ENCODE measurements around the gene CHMP4A.

Gene CHMP4A

DNA sequence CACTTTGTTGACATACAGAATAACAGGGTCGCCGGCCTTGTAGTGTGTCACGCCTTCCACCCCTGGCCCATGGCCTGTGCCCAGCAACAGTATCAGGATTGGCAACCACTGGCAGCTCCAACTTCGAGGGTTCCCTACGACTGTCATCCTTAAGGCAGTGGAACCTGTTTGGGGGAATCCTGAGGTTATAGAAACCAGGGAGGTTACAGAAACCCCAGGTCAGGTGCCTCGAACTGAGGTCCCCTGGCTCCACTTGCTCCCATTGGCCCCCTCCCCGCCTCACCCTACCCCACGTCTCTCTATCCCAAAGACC is 18.5 kb downstream of the CHMP4A start:
- DNase-seq: no peak

DNA sequence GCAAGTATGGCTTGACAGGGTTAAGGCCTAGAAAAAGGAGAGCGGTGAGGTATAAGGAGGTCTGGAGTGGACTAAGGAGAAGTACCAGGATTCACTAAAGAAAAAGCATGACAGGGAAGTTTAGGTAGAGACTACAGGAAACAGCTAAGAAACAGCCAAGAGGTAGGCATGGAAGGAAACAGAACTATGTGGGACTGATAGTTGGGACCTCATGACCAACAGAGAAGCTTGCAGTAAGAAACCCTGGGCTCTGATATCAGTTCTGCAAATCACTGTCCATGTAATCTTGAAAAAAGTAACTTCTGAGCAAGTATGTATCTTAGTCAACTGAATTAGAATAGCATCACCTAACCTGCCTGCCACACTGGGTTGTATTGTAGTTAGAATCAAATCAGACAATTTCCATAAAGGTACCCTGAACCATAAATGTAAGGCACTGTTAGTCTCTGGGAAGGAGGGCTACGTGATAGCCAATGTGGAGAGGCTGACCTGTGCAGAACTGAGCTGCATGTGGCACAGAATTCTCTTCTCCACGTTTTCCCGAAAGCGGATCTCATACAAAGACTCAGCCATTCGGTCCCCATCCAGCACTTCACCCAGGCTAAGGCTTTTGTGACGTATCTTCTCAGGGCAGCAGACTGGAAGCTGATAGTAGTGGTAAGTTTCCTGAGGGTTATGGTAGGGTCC is 19.0 kb downstream of the CHMP4A start:
- DNase-seq: no peak

DNA sequence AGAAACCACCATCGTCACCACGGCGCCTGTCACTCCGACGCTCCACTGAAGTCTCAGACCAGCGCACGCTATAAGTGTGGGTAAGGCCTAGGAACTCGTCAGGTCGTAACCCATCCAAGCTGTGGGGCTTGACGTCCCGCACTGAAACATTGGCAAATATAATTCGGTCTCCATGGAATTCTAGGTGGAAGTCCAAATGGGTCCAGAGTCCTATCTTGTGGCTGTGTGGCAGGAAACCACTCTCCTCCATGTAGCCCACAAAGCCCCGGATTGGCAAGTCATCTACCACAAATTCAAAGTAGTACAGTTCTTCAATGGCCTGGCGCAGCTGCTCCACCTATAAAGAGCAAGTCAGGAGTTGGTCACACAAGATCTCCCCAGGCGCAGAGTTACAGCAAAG is 20.4 kb downstream of the CHMP4A start:
- DNase-seq: no peak

DNA sequence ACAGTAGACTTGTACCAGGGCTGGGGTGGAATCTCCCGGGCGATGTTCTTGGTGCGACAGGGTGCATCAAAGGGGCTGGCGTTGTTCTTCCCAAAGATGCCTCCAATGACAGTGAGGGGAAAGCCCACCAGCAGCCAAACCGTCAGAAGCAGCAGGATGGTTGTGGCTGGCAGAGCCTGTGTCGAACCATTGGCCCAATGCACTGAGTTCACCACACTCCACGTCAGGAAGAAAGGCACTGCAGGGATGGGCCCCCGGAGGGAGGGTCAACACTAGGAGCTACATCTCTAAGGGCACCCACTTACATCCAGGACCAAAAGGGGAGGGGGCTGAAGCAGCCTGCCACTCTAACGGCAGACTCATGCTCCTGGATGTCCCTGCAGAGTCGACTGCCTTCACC is 22.9 kb downstream of the CHMP4A start:
- no peak for DNase-seq

DNA sequence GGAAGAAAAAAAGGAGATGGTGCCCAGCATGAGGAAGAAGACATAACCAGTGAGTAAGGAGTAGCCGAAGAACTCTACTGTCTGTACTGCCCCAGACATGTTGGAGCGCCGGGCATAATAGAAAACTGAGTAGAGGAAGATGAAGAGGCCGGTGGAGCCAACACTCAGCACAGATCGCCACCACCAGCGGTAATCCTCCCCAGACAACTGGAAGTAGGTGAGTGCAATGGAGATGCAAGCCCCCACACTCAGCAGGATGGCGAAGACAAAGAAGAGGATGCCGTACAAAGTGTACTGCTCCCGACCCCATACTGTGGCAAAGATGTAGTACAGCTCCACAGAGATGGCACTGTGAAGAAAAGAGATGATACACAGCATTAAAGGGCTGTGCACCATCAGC is 23.8 kb downstream of the CHMP4A start:
- DNase-seq: no peak

DNA sequence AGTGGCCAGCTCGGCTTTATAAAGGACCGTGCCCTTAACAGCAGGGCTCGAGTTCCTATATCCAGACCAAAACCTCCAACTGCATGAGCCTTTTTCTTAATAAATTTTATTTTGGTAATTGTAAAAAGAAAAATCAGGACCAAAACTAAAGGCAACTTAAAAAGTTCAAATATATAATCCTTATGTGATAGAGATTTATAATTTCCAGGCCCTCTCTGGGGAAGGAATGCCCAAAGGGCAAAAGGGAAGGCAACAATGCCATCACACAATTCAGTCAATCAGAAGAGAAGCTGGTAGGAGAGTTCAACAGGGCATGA is 24.3 kb downstream of the CHMP4A start:
- no peak for DNase-seq

DNA sequence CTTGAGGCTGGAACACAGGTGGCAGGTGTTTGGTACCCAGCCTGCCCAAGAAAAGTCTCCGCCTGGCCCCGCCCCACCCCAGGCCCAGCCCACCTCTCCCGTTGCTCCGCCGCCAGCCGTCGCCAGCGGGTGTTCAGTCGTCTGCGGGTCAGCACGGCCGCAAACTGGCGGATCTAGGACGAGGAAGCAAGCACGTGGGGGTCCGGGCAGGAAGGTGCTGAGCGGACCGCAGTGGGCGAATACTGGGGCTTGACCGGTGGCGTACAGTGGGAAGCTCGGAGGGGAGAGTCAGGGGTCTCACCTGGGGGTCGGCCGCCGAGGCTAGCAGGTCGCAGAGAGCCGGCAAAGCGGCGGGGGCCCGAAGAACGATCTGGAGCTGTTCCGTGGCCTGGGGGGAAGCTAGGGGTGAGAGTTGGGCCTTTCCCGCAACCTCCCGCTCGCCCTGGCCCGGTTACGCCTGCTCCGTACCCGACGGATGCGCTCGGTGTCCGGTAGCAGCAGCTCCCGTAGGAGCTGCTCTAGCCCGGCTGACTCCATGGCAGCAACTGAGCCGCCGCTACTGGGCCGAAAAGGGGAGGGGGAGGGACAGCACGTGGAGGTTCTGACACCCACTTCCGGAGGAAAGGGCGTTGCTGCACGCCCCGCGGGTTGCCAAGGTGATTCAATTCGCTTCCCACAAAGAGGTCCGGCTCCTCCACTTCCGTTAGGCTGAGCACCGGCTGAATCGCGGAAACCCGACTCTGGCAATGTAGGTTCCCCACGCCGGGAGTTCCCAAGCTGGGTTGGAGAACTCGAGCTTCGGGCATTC is 24.8 kb downstream of the CHMP4A start, which contains the start of gene IPO4:
IPO4 (minus strand) TSS at position 566 of the 808 bp plus-strand sequence; CDS start at position 537, 29 bp downstream.
- DNase-seq: peak; percentile 94 to 99

DNA sequence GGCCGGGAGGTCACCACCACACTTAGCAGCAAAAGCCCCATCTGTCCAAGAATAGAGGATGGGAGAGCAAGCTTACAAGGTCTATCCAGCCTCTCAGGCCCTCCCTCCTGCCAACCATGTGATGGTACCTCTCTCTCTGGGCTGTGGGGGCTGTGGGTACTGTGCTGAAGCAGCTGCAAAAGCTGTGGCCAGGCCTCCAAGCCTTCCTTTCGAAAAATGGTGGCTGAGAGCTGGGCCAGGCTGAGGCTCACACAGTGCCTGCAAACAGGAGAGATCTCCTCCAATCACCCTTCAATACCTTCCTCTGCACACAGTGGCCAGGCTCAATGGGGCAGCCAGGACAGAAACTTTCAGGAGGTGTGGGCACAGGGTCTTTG is 25.8 kb downstream of the CHMP4A start:
- no peak for DNase-seq

DNA sequence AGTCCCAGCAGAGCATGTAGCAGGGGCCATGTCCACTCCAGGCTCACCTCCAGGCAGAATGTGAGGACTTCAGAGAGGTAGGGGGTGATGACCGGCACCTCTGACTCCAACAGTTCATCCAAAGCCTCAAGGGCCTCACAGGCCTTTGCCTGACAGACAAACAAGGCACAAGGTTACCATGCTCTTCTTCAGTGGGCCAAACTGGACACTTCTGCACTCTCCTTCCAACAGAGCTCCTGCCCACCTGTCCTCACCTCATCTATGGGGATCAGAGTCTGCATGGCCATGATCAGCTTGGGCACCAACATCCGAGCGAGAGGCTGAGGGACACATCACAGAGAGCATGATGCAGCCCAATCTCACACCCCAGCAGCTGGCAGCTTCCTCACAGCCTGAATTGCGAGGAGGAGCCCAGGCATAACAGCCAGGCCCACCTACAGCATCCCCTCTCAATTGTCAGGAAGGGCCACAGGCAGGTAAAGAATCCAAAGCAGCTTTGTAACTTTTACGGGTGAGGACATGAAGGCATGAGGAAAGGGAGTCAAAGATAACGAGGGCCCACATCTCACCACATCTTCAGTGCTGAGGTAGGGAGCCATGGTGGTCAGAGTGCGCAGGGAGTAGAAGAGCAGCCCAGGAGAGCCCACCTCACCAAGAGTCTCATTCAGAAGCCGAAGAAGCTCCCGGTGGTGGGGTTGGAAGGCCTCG is 26.3 kb downstream of the CHMP4A start:
- no peak for DNase-seq

DNA sequence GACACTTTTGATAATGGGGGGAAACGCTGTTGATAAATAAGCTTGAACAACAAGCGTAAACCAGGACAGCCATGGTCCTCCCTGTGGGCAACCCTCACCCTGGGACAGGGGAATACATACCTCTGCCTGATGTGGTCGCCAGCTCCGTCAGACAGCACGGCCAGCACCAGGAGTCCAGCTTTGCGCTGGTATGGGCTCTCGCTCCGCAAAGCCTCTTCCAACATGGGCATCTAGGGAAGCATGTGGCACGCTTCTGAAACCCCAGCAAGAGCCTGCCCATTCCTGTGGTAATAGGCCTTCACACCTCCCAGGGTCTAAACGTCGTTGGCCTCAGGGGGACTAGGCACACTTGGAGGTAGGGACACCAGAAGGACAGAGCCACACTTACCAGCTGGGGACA is 27.5 kb downstream of the CHMP4A start:
- no peak for DNase-seq

DNA sequence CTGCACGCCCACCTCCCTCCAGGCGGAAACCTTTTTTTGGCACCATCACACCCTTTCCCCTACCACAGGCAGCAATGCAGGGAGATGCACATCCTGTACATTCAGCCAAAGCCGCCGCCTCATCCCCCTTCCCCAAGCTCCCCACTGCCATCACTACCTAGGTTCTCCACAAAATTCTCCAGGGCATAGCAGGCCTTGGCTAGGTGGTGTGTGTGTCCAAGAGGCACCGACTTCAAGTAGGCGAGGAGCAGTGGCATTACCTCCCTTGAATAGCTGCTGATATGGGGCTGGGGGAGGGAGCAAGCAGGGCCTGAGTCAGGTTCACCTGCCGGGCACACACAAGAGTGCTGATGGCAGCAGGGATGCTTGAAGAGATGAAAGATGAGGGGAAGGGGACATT is 28.3 kb downstream of the CHMP4A start:
- no peak for DNase-seq

DNA sequence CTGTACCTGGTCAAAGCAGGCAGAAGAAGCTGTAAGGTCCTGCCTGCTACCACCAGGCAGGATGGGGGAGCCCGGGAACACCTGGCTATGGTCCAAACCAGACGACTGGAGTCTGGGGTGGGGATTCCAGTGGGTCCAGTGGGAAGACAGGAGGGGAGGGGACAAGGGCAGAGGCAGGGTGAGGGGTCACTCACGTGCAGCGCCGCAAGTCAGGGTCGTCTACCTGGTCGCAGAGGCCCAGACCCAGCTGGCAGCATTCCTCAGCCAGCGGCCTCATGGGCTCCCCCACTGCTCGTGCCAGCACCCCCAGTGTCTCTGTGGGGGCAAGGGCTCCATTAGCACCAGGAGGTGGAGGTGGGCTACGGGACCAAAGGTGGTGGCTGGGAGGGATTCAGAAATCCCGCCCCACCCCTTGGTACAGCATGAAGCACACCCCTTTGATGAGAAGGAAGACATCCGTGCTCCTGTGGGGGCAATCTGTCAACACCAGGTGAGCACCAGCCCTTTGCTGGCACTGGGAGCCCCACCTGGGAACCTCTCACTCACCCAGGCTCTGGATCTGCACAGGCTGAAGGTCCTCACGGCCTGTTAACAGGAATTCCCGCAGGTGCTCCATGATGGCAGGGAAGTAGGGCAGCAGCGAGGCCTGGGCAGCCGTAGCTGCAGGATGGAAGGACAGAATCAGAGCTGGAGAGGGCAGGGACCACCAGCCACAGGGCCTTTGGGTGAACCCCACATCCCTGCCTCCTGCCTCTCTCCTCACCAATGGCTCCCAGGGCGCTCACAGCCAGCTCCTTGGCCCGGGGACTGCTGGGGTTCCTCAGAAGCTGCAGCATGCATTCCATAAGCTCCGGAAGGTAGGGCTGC is 29.0 kb downstream of the CHMP4A start:
- no peak for DNase-seq

DNA sequence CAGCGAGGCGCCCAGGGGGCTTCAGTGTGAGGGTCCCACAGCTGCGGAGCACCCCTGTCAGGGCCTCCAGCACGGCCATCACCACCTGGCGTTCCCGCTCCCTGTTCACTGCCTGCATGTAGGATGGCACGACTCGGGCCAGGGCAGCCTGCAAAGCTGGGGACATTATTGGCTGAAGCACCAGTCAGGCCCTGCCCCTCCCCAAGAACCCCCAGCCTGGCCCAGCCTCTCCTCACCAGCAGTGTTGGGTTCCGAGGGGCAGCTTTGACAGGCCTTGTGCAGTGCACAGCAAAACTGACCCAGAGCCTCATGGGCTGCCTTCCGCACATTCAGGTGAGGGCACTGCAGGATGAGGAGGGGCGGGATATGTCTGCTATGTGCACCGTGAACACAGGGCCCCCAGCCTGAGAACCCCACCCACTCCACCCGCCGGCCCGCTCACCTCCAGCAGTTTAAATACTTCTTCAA is 30.2 kb downstream of the CHMP4A start:
- no peak for DNase-seq

DNA sequence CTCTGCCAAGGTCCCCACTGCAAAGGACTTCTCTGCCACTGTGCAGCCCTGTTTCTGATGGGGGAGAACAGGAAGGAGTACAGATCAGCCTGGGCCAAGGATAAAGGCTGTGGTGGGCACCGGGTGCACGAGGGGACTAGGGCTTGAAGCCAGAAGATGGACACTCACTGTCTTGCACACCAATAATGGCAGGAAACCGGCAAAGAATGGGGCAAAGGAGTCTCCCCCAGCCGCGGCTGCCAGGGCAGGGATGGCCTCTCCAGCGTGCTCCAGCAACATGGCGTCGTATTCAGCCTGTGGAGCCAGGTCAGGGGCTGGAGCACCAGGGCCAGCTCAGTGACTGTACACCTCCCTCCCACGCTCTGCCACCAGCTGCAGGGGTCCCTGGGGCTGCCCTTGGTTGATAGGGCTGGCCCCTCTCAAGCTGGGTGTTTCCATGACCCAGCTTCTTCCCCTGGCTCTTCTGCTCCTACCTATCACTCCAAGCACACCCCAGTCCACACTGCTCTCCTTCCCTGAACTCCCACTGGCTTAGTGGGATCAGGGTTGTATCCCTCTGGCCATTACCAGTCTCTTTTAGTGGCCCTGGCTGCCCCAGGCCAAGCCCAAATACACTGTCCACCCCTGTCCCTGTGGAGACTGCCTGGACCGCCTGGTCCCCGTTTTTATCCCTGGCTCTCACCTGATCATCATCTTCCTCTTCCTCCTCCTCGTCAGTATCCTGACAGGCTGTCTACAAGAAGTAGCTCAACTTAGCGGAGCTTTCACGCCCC is 31.0 kb downstream of the CHMP4A start:
- no peak for DNase-seq

DNA sequence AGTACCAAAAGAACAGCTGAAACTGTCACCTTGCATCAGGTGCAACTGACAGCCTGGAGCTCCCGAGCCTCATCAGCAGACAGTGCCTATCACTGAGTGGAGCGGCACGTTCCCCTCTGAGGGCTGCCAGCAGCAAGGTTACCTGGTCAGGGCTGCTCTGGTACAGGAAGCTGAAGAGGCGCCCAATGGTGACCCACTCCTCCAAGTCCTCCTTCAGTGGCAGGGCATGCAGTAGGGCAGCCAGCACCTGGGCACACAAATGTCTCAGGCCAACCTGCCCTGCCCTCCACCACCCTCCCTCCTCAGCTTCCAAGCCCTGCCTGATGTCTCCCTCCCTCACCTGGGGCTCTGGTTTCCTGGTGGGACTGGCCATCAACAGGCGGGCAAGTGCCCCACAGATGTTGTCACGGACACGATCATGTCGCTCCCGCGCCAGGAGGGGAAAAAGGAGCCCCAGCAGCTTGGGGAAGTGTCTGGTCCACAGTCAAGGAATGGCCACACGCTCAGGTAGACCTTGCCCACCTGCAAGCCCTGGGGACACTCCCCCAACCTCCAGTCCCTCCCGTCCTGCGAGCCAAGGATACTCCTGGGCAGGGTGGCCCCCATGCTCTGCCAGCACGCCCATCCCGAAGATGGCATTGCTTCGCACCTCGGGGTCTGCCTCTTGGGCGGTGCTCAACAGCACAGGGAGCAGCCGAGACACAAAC is 31.8 kb downstream of the CHMP4A start:
- no peak for DNase-seq

DNA sequence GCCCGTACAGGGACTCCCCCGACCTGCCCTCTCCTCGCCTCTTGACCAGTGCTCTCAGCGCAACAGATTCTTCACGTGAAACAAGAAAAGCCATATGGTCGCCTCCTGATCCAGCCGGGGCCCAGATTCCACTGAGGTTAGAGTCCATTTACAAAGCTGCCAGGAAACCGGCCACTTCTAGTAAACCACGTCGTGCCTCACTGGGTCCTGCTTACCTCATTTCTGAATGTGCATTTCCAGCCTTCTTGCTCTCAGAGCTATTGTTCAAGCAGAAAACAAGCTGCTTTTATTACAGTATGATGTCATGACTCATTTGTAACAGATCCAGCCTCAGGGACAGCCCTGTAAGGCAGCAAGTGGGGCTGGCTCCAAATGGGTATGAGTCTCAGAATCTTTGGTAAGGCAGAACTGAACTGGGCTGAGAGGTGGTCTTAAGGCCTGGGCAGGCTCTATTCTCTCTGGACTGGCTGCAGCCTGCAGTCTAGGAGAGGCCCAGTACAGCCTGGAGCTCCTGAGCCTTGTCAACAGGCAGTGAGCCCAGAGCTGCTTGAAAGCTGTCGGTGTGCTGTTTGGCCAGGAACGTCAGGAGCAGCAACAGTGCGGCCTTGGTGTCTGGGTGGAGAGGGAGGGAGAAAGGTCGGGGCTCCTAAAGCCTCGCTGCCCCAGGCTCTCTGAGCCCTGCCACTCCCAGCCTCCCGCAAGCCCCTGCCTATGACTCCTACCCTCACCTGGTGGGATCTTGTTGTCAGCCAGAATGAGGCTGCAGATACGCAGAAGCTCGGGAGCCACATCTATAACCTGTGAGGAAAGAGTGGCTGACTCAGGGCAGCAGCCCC is 33.1 kb downstream of the CHMP4A start:
- DNase-seq: no peak

DNA sequence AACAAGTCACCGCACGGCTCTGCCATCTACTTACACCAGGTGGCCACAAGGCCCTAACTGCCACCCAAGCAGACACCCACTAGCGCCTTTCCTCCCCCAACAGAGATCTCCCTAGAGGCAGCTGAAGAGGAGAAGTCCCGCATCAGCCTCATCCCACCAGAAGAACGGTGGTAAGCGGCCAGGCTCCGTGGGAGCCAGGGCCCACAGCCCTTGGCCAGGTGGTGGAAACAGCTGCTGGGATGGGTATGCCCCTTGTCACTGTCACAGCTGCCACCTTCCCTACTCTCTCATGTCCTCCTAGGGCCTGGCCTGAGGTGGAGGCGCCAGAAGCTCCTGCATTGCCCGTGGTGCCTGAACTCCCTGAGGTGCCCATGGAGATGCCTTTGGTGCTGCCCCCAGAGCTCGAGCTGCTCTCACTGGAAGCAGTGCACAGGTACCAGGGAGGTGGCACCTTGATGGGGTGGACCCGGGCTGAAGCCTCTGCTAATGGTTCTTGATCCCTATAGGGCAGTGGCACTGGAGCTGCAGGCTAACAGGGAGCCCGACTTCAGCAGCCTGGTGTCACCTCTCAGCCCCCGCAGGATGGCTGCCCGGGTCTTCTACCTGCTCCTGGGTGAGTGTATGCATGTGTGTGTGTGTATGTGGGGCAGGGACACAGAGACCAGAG is 33.9 kb downstream of the CHMP4A start:
- DNase-seq: no peak

DNA sequence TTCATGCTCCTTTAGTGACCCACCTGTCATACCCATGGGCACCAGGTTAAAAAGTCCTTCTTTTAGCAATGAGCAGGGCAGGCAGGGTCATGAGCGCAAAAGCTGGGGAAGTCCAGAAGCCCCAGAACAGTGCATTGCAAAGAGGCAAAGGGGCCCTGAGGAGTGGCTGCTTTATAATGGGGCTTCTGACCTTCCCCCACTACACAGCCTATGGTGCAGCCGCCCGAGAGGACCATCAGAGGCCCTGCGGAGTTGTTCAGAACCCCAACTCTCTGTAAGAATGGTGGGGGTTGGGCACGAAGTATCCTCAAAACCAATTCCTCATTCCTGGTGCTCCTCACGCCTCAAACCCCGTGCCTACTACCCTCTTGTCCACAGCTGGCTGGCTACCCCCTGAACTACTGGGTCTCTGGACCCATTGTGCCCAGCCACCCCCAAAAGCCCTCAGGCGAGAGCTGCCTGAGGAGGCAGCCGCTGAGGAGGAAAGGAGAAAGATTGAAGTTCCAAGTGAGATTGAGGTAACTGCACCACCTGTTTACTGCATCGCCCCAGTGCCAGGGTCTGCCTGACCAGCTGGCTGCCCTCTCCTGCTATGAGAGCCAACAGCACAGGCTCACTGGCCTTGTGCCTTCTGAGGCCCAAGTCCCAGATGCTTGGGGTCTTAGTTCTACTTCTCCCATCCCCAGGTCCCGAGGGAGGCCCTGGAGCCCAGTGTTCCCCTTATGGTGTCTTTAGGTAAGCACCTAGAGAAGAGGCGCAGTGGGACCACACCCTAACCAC is 34.7 kb downstream of the CHMP4A start:
- no peak for DNase-seq

DNA sequence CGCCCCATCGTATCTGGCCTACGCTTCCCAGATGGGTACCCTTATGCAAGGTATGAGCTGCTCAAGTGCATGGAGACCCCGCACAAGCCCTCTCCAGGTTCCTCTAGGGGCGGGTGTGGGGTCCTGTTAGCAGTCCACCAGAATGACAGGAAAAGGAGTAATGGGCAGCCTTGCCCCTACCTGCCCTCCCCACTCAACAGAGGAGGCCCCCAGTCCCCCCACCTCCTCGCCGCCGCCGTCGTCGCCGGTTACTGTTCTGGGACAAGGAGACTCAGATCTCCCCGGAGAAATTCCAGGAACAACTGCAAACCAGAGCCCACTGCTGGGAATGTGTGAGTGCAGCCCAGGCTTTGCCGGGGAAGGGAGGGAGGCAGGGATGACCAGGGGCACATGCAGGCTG is 35.4 kb downstream of the CHMP4A start:
- DNase-seq: no peak
